Skeletal muscle cell (primary cell): ENCODE measurements around the gene SH2D4B.

Source experiments
- DNase-seq: peaks from one replicate; pipeline ENCODE4 v3.0.0-alpha.2; 2010; ENCODE audit warnings: low read depth
- H3K4me3 ChIP-seq: 2 replicates; pipeline ENCODE4 v1.5.1; 2011; ENCODE audit warnings: low read depth, mild to moderate bottlenecking, control low read depth, low read length, moderate library complexity

SH2D4B gene

GRCh38 chr10:80579849-80580637, 42.3 kb downstream of the SH2D4B start:
- no peak for DNase-seq
- no peak overlapping the region for H3K4me3 ChIP-seq

GRCh38 chr10:80580638-80581468, 43.2 kb downstream of the SH2D4B start:
- no peak for DNase-seq
- H3K4me3 ChIP-seq: no peak overlapping the region

- no peak overlapping the region for H3K4me3 ChIP-seq
These were observed 43.8 kb downstream of the SH2D4B start for GRCh38 chr10:80581469-80581835.

GRCh38 chr10:80582286-80582960, 44.7 kb downstream of the SH2D4B start:
- no peak for DNase-seq
- H3K4me3 ChIP-seq: no peak overlapping the region

More at GRCh38 chr10:80581469-80581835, 43.8 kb downstream of the SH2D4B start:
- no peak for DNase-seq

- no peak for DNase-seq
- no peak overlapping the region for H3K4me3 ChIP-seq
These were observed 46.0 kb downstream of the SH2D4B start for GRCh38 chr10:80583685-80584084.

GRCh38 chr10:80585812-80586211, 48.1 kb downstream of the SH2D4B start:
- DNase-seq: no peak
- no peak overlapping the region for H3K4me3 ChIP-seq

GRCh38 chr10:80588546-80588945, 50.8 kb downstream of the SH2D4B start:
- H3K4me3 ChIP-seq: no peak overlapping the region
- DNase-seq: no peak

GRCh38 chr10:80589726-80590373, 52.1 kb downstream of the SH2D4B start:
- no peak overlapping the region for H3K4me3 ChIP-seq
- no peak for DNase-seq

- no peak for DNase-seq
These were observed 53.0 kb downstream of the SH2D4B start for GRCh38 chr10:80590585-80591125.

GRCh38 chr10:80596391-80597257, 58.9 kb downstream of the SH2D4B start:
- no peak overlapping the region for H3K4me3 ChIP-seq
- DNase-seq: no peak

More at GRCh38 chr10:80590585-80591125, 53.0 kb downstream of the SH2D4B start:
- no peak overlapping the region for H3K4me3 ChIP-seq

- H3K4me3 ChIP-seq: no peak overlapping the region
- no peak for DNase-seq
These were observed 60.5 kb downstream of the SH2D4B start for GRCh38 chr10:80598084-80598798.

- H3K4me3 ChIP-seq: no peak overlapping the region
- DNase-seq: no peak
These were observed 61.2 kb downstream of the SH2D4B start for GRCh38 chr10:80598951-80599350.

- DNase-seq: no peak
- no peak overlapping the region for H3K4me3 ChIP-seq
These were observed 61.7 kb downstream of the SH2D4B start for GRCh38 chr10:80599424-80599847.

- H3K4me3 ChIP-seq: no peak overlapping the region
- DNase-seq: no peak
These were observed 62.6 kb downstream of the SH2D4B start for GRCh38 chr10:80600256-80600655.

- no peak for DNase-seq
- H3K4me3 ChIP-seq: no peak overlapping the region
These were observed 65.2 kb downstream of the SH2D4B start for GRCh38 chr10:80602881-80603280.

- H3K4me3 ChIP-seq: no peak overlapping the region
- no peak for DNase-seq
These were observed 65.8 kb downstream of the SH2D4B start for GRCh38 chr10:80603516-80603915.

GRCh38 chr10:80608706-80609105, 71.0 kb downstream of the SH2D4B start:
- H3K4me3 ChIP-seq: no peak overlapping the region
- DNase-seq: no peak

- DNase-seq: no peak
- no peak overlapping the region for H3K4me3 ChIP-seq
These were observed 71.6 kb downstream of the SH2D4B start for GRCh38 chr10:80609331-80609730.
